ACC112 (cell line): ENCODE results near the gene B4GALT5.
"Not testable (repeated sequence)": the region's sequence is repeated elsewhere in the genome, so short reads cannot be mapped to it uniquely, and the experiment has no call there.

Experiments
- H2AFZ ChIP-seq: fragments of 200-600 bp; sonication (generic); one replicate; pipeline ENCODE4 v1.6.0; 2017; ENCODE audit warnings: antibody characterized with exemption, low read length; ENCODE audit not compliant: unreplicated experiment
- H3K27ac ChIP-seq: fragments of 200-600 bp; sonication (generic); 2 replicates; pipeline ENCODE4 v1.5.1; 2014; ENCODE audit warnings: low read depth, mild to moderate bottlenecking, antibody characterized with exemption, low read length, moderate library complexity
- H3K27me3 ChIP-seq: fragments of 200-600 bp; sonication (generic); 2 replicates; pipeline ENCODE4 v1.6.1; 2014; ENCODE audit warnings: mild to moderate bottlenecking, antibody characterized with exemption, low read length, moderate library complexity, mixed read lengths; ENCODE audit not compliant: insufficient read depth
- H3K36me3 ChIP-seq: fragments of 200-600 bp; sonication (generic); 2 replicates; pipeline ENCODE4 v1.6.1; 2016; ENCODE audit warnings: mild to moderate bottlenecking, antibody characterized with exemption, low read length, moderate library complexity, mixed read lengths; ENCODE audit not compliant: insufficient read depth
- H3K4me1 ChIP-seq: fragments of 200-600 bp; sonication (generic); one replicate; pipeline ENCODE4 v1.6.1; 2016; ENCODE audit warnings: low read length, mixed read lengths; ENCODE audit not compliant: insufficient read depth, unreplicated experiment, control insufficient read depth
- H3K4me3 ChIP-seq: fragments of 200-600 bp; sonication (generic); 2 replicates; pipeline ENCODE4 v1.5.1; 2014; ENCODE audit warnings: mild to moderate bottlenecking, low read depth, low read length
- H3K79me2 ChIP-seq: fragments of 200-600 bp; sonication (generic); one replicate; pipeline ENCODE4 v1.6.0; 2016; ENCODE audit warnings: low read length; ENCODE audit not compliant: control insufficient read depth, unreplicated experiment, insufficient read depth

Gene B4GALT5

GRCh38 chr20:49679634-49680033, 34.0 kb downstream of the B4GALT5 start:
- peak overlapping the region; percentile 81 for H3K27ac ChIP-seq
- no peak overlapping the region for H3K4me3 ChIP-seq
- H3K27me3 ChIP-seq, result no peaks in the 10 kb centered on the region
- no peaks in the 10 kb centered on the region for H3K36me3 ChIP-seq
- H3K79me2 ChIP-seq, result peaks cover 85% of the 10 kb centered on the region
- no peak overlapping the region for H2AFZ ChIP-seq
- peaks cover 69% of the 10 kb centered on the region for H3K4me1 ChIP-seq

GRCh38 chr20:49677777-49678758, 35.6 kb downstream of the B4GALT5 start:
- Histone ChIP-seq H3K4me1 (peaks cover 69% of the 10 kb centered on the region), H2AFZ (no peak overlapping the region), H3K27ac (peak overlapping the region; percentile 81)

GRCh38 chr20:49676581-49677291, 36.9 kb downstream of the B4GALT5 start:
- Histone ChIP-seq H3K27me3 (no peaks in the 10 kb centered on the region), H3K36me3 (no peaks in the 10 kb centered on the region), H3K4me3 (peak overlapping the region; percentile 30; the same call in 1 of the 2 replicates), H3K27ac (peak overlapping the region; percentile 78), H2AFZ (no peak overlapping the region), H3K4me1 (peaks cover 69% of the 10 kb centered on the region), H3K79me2 (peaks cover 85% of the 10 kb centered on the region)

More at GRCh38 chr20:49677777-49678758, 35.6 kb downstream of the B4GALT5 start:
- Histone ChIP-seq H3K27me3 (no peaks in the 10 kb centered on the region), H3K79me2 (peaks cover 86% of the 10 kb centered on the region), H3K4me3 (peak overlapping the region; percentile 51), H3K36me3 (no peaks in the 10 kb centered on the region)

GRCh38 chr20:49675368-49676151, 38.1 kb downstream of the B4GALT5 start:
- Histone ChIP-seq H3K36me3 (no peaks in the 10 kb centered on the region), H2AFZ (no peak overlapping the region), H3K27me3 (no peaks in the 10 kb centered on the region), H3K4me3 (no peak overlapping the region), H3K27ac (peak overlapping the region; percentile 78), H3K79me2 (peaks cover 89% of the 10 kb centered on the region), H3K4me1 (peaks cover 66% of the 10 kb centered on the region)

GRCh38 chr20:49674383-49675352, 39.0 kb downstream of the B4GALT5 start:
- peaks cover 90% of the 10 kb centered on the region for H3K79me2 ChIP-seq
- no peak overlapping the region for H2AFZ ChIP-seq
- no peaks in the 10 kb centered on the region for H3K27me3 ChIP-seq
- H3K4me1 ChIP-seq, result peaks cover 66% of the 10 kb centered on the region
- no peaks in the 10 kb centered on the region for H3K36me3 ChIP-seq
- no peak overlapping the region for H3K27ac ChIP-seq
- no peak overlapping the region for H3K4me3 ChIP-seq

- Histone ChIP-seq H3K79me2 (peaks cover 96% of the 10 kb centered on the region), H2AFZ (no peak overlapping the region), H3K36me3 (no peaks in the 10 kb centered on the region), H3K4me1 (peaks cover 42% of the 10 kb centered on the region), H3K27me3 (no peaks in the 10 kb centered on the region), H3K4me3 (no peak overlapping the region), H3K27ac (no peak overlapping the region)
These were observed 41.5 kb downstream of the B4GALT5 start for GRCh38 chr20:49672096-49672664.

- H3K27ac ChIP-seq, result no peak overlapping the region
- peaks cover 95% of the 10 kb centered on the region for H3K79me2 ChIP-seq
- H3K4me1 ChIP-seq, result peaks cover 34% of the 10 kb centered on the region
- H3K36me3 ChIP-seq, result no peaks in the 10 kb centered on the region
- no peak overlapping the region for H3K4me3 ChIP-seq
- no peaks in the 10 kb centered on the region for H3K27me3 ChIP-seq
- no peak overlapping the region for H2AFZ ChIP-seq
These were observed 42.2 kb downstream of the B4GALT5 start for GRCh38 chr20:49671433-49671832.

- Histone ChIP-seq H3K27me3 (no peaks in the 10 kb centered on the region), H3K4me3 (peak overlapping the region; percentile 60), H2AFZ (no peak overlapping the region), H3K27ac (no peak overlapping the region), H3K79me2 (peaks cover 94% of the 10 kb centered on the region), H3K36me3 (no peaks in the 10 kb centered on the region), H3K4me1 (peaks cover 17% of the 10 kb centered on the region)
These were observed 44.0 kb downstream of the B4GALT5 start for GRCh38 chr20:49669601-49670189.

GRCh38 chr20:49668878-49669195, 44.8 kb downstream of the B4GALT5 start:
- H3K27me3 ChIP-seq, H3K36me3 ChIP-seq, H2AFZ ChIP-seq, H3K4me3 ChIP-seq, H3K27ac ChIP-seq: not testable (repeated sequence)
- Histone ChIP-seq H3K4me1 (peaks cover 13% of the 10 kb centered on the region), H3K79me2 (peaks cover 94% of the 10 kb centered on the region)
